ENCODE data around the gene OR7G3.

The OR7G3 gene

GRCh38 chr19:9126900-9127405 lies at the start of gene OR7G3:
OR7G3 (minus strand) TSS chr19:9126950; CDS start chr19:9126950, 0 bp downstream.
- Histone ChIP-seq H3K36me3 (ENCODE audit: control insufficient read depth, insufficient read depth, low read length) (no peaks in the 10 kb centered on the region), H3K27me3 (ENCODE audit: control insufficient read depth, insufficient read depth, low read length) (no peaks in the 10 kb centered on the region), H3K9me3 (ENCODE audit: control insufficient read depth, low read length) (no peaks in the 10 kb centered on the region), H3K9ac (ENCODE audit: low read length) (no peak within 1 kb of the TSS), H3K4me1 (ENCODE audit: control insufficient read depth, insufficient read depth, low read length) (no peaks in the 10 kb centered on the region), H3K4me3 (ENCODE audit: low read length) (no peak within 1 kb of the TSS)

GRCh38 chr19:9175326-9175725 lies 48.6 kb upstream of the OR7G3 start:
- H3K9ac ChIP-seq (ENCODE audit: low read length) = no peak overlapping the region
- no peaks in the 10 kb centered on the region for H3K36me3 ChIP-seq (ENCODE audit: control insufficient read depth, insufficient read depth, low read length)
- no peaks in the 10 kb centered on the region for H3K9me3 ChIP-seq (ENCODE audit: control insufficient read depth, low read length)
- no peaks in the 10 kb centered on the region for H3K27me3 ChIP-seq (ENCODE audit: control insufficient read depth, insufficient read depth, low read length)
- no peaks in the 10 kb centered on the region for H3K4me1 ChIP-seq (ENCODE audit: control insufficient read depth, insufficient read depth, low read length)
- no peak overlapping the region for H3K4me3 ChIP-seq (ENCODE audit: low read length)

GRCh38 chr19:9171393-9171991 lies 44.7 kb upstream of the OR7G3 start:
- no peak overlapping the region for H3K4me3 ChIP-seq (ENCODE audit: low read length)
- H3K36me3 ChIP-seq (ENCODE audit: control insufficient read depth, insufficient read depth, low read length) = no peaks in the 10 kb centered on the region
- no peaks in the 10 kb centered on the region for H3K9me3 ChIP-seq (ENCODE audit: control insufficient read depth, low read length)
- H3K9ac ChIP-seq (ENCODE audit: low read length) = no peak overlapping the region
- H3K27me3 ChIP-seq (ENCODE audit: control insufficient read depth, insufficient read depth, low read length) = no peaks in the 10 kb centered on the region
- H3K4me1 ChIP-seq (ENCODE audit: control insufficient read depth, insufficient read depth, low read length) = no peaks in the 10 kb centered on the region

GRCh38 chr19:9166846-9167245 lies 40.1 kb upstream of the OR7G3 start:
- H3K36me3 ChIP-seq (ENCODE audit: control insufficient read depth, insufficient read depth, low read length) = peaks cover 3% of the 10 kb centered on the region
- no peaks in the 10 kb centered on the region for H3K4me1 ChIP-seq (ENCODE audit: control insufficient read depth, insufficient read depth, low read length)
- H3K27me3 ChIP-seq (ENCODE audit: control insufficient read depth, insufficient read depth, low read length) = no peaks in the 10 kb centered on the region
- H3K9me3 ChIP-seq (ENCODE audit: control insufficient read depth, low read length) = no peaks in the 10 kb centered on the region
- no peak overlapping the region for H3K9ac ChIP-seq (ENCODE audit: low read length)
- H3K4me3 ChIP-seq (ENCODE audit: low read length) = no peak overlapping the region

GRCh38 chr19:9165261-9165660 lies 38.5 kb upstream of the OR7G3 start:
- H3K36me3 ChIP-seq (ENCODE audit: control insufficient read depth, insufficient read depth, low read length) = peaks cover 19% of the 10 kb centered on the region
- no peaks in the 10 kb centered on the region for H3K27me3 ChIP-seq (ENCODE audit: control insufficient read depth, insufficient read depth, low read length)
- H3K9ac ChIP-seq (ENCODE audit: low read length) = no peak overlapping the region
- no peak overlapping the region for H3K4me3 ChIP-seq (ENCODE audit: low read length)
- H3K4me1 ChIP-seq (ENCODE audit: control insufficient read depth, insufficient read depth, low read length) = no peaks in the 10 kb centered on the region
- H3K9me3 ChIP-seq (ENCODE audit: control insufficient read depth, low read length) = peaks cover 3% of the 10 kb centered on the region

- Histone ChIP-seq H3K36me3 (ENCODE audit: control insufficient read depth, insufficient read depth, low read length) (peaks cover 32% of the 10 kb centered on the region), H3K9ac (ENCODE audit: low read length) (no peak overlapping the region), H3K4me3 (ENCODE audit: low read length) (no peak overlapping the region), H3K9me3 (ENCODE audit: control insufficient read depth, low read length) (peaks cover 5% of the 10 kb centered on the region), H3K27me3 (ENCODE audit: control insufficient read depth, insufficient read depth, low read length) (no peaks in the 10 kb centered on the region), H3K4me1 (ENCODE audit: control insufficient read depth, insufficient read depth, low read length) (no peaks in the 10 kb centered on the region)
These were observed 34.7 kb upstream of the OR7G3 start for GRCh38 chr19:9161427-9161826.

- H3K9me3 ChIP-seq (ENCODE audit: control insufficient read depth, low read length) = peaks cover 5% of the 10 kb centered on the region
- peaks cover 32% of the 10 kb centered on the region for H3K36me3 ChIP-seq (ENCODE audit: control insufficient read depth, insufficient read depth, low read length)
These were observed 33.1 kb upstream of the OR7G3 start for GRCh38 chr19:9159891-9160290.

GRCh38 chr19:9156304-9156703 lies 29.6 kb upstream of the OR7G3 start:
- Histone ChIP-seq H3K4me3 (ENCODE audit: low read length) (no peak overlapping the region), H3K4me1 (ENCODE audit: control insufficient read depth, insufficient read depth, low read length) (no peaks in the 10 kb centered on the region), H3K9me3 (ENCODE audit: control insufficient read depth, low read length) (peaks cover 5% of the 10 kb centered on the region), H3K36me3 (ENCODE audit: control insufficient read depth, insufficient read depth, low read length) (peaks cover 24% of the 10 kb centered on the region), H3K27me3 (ENCODE audit: control insufficient read depth, insufficient read depth, low read length) (no peaks in the 10 kb centered on the region), H3K9ac (ENCODE audit: low read length) (no peak overlapping the region)

More at GRCh38 chr19:9159891-9160290, 33.1 kb upstream of the OR7G3 start:
- Histone ChIP-seq H3K9ac (ENCODE audit: low read length) (no peak overlapping the region), H3K27me3 (ENCODE audit: control insufficient read depth, insufficient read depth, low read length) (no peaks in the 10 kb centered on the region), H3K4me3 (ENCODE audit: low read length) (no peak overlapping the region), H3K4me1 (ENCODE audit: control insufficient read depth, insufficient read depth, low read length) (no peaks in the 10 kb centered on the region)

GRCh38 chr19:9155591-9155990 lies 28.8 kb upstream of the OR7G3 start:
- no peaks in the 10 kb centered on the region for H3K4me1 ChIP-seq (ENCODE audit: control insufficient read depth, insufficient read depth, low read length)
- no peak overlapping the region for H3K4me3 ChIP-seq (ENCODE audit: low read length)
- peaks cover 17% of the 10 kb centered on the region for H3K36me3 ChIP-seq (ENCODE audit: control insufficient read depth, insufficient read depth, low read length)
- no peaks in the 10 kb centered on the region for H3K27me3 ChIP-seq (ENCODE audit: control insufficient read depth, insufficient read depth, low read length)
- peaks cover 5% of the 10 kb centered on the region for H3K9me3 ChIP-seq (ENCODE audit: control insufficient read depth, low read length)
- H3K9ac ChIP-seq (ENCODE audit: low read length) = no peak overlapping the region

GRCh38 chr19:9151367-9151766 lies 24.6 kb upstream of the OR7G3 start:
- H3K27me3 ChIP-seq (ENCODE audit: control insufficient read depth, insufficient read depth, low read length) = no peaks in the 10 kb centered on the region
- H3K9ac ChIP-seq (ENCODE audit: low read length) = no peak overlapping the region
- no peaks in the 10 kb centered on the region for H3K36me3 ChIP-seq (ENCODE audit: control insufficient read depth, insufficient read depth, low read length)
- H3K4me1 ChIP-seq (ENCODE audit: control insufficient read depth, insufficient read depth, low read length) = peaks cover 7% of the 10 kb centered on the region
- H3K9me3 ChIP-seq (ENCODE audit: control insufficient read depth, low read length) = no peaks in the 10 kb centered on the region
- H3K4me3 ChIP-seq (ENCODE audit: low read length) = no peak overlapping the region

GRCh38 chr19:9150650-9151049 lies 23.9 kb upstream of the OR7G3 start:
- Histone ChIP-seq H3K27me3 (ENCODE audit: control insufficient read depth, insufficient read depth, low read length) (no peaks in the 10 kb centered on the region), H3K9ac (ENCODE audit: low read length) (no peak overlapping the region), H3K9me3 (ENCODE audit: control insufficient read depth, low read length) (no peaks in the 10 kb centered on the region), H3K4me3 (ENCODE audit: low read length) (no peak overlapping the region), H3K36me3 (ENCODE audit: control insufficient read depth, insufficient read depth, low read length) (no peaks in the 10 kb centered on the region), H3K4me1 (ENCODE audit: control insufficient read depth, insufficient read depth, low read length) (peaks cover 7% of the 10 kb centered on the region)

GRCh38 chr19:9149997-9150396 lies 23.2 kb upstream of the OR7G3 start:
- no peaks in the 10 kb centered on the region for H3K9me3 ChIP-seq (ENCODE audit: control insufficient read depth, low read length)
- no peaks in the 10 kb centered on the region for H3K27me3 ChIP-seq (ENCODE audit: control insufficient read depth, insufficient read depth, low read length)
- H3K4me3 ChIP-seq (ENCODE audit: low read length) = no peak overlapping the region
- no peak overlapping the region for H3K9ac ChIP-seq (ENCODE audit: low read length)
- no peaks in the 10 kb centered on the region for H3K36me3 ChIP-seq (ENCODE audit: control insufficient read depth, insufficient read depth, low read length)
- peaks cover 7% of the 10 kb centered on the region for H3K4me1 ChIP-seq (ENCODE audit: control insufficient read depth, insufficient read depth, low read length)

- Histone ChIP-seq H3K9ac (ENCODE audit: low read length) (no peak overlapping the region), H3K27me3 (ENCODE audit: control insufficient read depth, insufficient read depth, low read length) (no peaks in the 10 kb centered on the region), H3K36me3 (ENCODE audit: control insufficient read depth, insufficient read depth, low read length) (no peaks in the 10 kb centered on the region), H3K4me3 (ENCODE audit: low read length) (no peak overlapping the region), H3K9me3 (ENCODE audit: control insufficient read depth, low read length) (peaks cover 4% of the 10 kb centered on the region), H3K4me1 (ENCODE audit: control insufficient read depth, insufficient read depth, low read length) (peaks cover 7% of the 10 kb centered on the region)
These were observed 21.9 kb upstream of the OR7G3 start for GRCh38 chr19:9148697-9149096.
